Measurements from ENCODE around the gene HK1. TPM values are rescaled to one million over a fixed set of nuclear protein-coding genes. Genes with fewer than 3 reads are reported as not detected.
A peak's percentile ranks its signal among the peaks of the same experiment; 100 is the strongest.

HK1 gene
- total and polyA plus RNA-seq, 2 of the 13 experiments (the other 11 are each of a cell fraction or from before 2014, with no cell fraction given): 0.29 to 1.5 TPM

- peak; percentile 81 for TF ChIP-seq ZNF441 (CRISPR knock-in tag; IDR thresholded peaks at IDR 0.05; ENCODE audit: borderline replicate concordance)
- TF ChIP-seq HINFP (CRISPR knock-in tag; IDR thresholded peaks at IDR 0.05; ENCODE audit: low read depth): no peak
- TF ChIP-seq PATZ1 (CRISPR knock-in tag; IDR thresholded peaks at IDR 0.05): peak; percentile 83
- TF ChIP-seq ZMAT5 (CRISPR knock-in tag; IDR thresholded peaks at IDR 0.05; ENCODE audit: borderline replicate concordance, low read depth): no peak
- TF ChIP-seq ADNP (CRISPR knock-in tag; IDR thresholded peaks at IDR 0.05): peak; percentile 41; the same call in 1 of the 2 replicates
- no peak for TF ChIP-seq ZNF7 (CRISPR knock-in tag; IDR thresholded peaks at IDR 0.05)
- no peak for TF ChIP-seq LCORL (IDR thresholded peaks at IDR 0.05)
- 0 out of 2 replicates have a peak, but pooled peaks have one; percentile 22 for TF ChIP-seq LCORL (CRISPR knock-in tag; IDR thresholded peaks at IDR 0.05)
- TF ChIP-seq ZBTB38 (CRISPR knock-in tag; IDR thresholded peaks at IDR 0.05): 0 out of 2 replicates have a peak, but pooled peaks have one; percentile 33
- TF ChIP-seq ZNF816 (CRISPR knock-in tag; IDR thresholded peaks at IDR 0.05; ENCODE audit: borderline replicate concordance): peak; percentile 48; the same call in 1 of the 2 replicates
- TF ChIP-seq ZBTB4 (CRISPR knock-in tag; IDR thresholded peaks at IDR 0.05; ENCODE audit: borderline replicate concordance): no peak
- peak; percentile 83 for TF ChIP-seq KDM2A (CRISPR knock-in tag; IDR thresholded peaks at IDR 0.05; ENCODE audit: borderline replicate concordance, low read depth)
- no peak for TF ChIP-seq ZNF75D (CRISPR knock-in tag; IDR thresholded peaks at IDR 0.05; ENCODE audit: borderline replicate concordance)
- peak; percentile 23; the same call in 1 of the 2 replicates for TF ChIP-seq SP5 (CRISPR knock-in tag; IDR thresholded peaks at IDR 0.05; ENCODE audit: borderline replicate concordance, low read depth)
- TF ChIP-seq SP2 (CRISPR knock-in tag; IDR thresholded peaks at IDR 0.05): no peak
- TF ChIP-seq CTCF (CRISPR knock-in tag; IDR thresholded peaks at IDR 0.05): peak; percentile 79
- peak; percentile 76; the same call in 1 of the 2 replicates for TF ChIP-seq ZNF770 (CRISPR knock-in tag; IDR thresholded peaks at IDR 0.05)
These were observed 130.3 kb downstream of the HK1 start (continued) for GRCh38 chr10:69408318-69409175.

Data from HepG2 (cell line).